ENCODE data around the gene CACNA1F.

CACNA1F gene

GRCh38 chrX:49227726-49228125 lies 5.4 kb downstream of the CACNA1F start:
- DNase-seq (ENCODE audit: low read depth) = no peak

GRCh38 chrX:49226946-49227345 lies 6.2 kb downstream of the CACNA1F start:
- DNase-seq (ENCODE audit: low read depth) = no peak

GRCh38 chrX:49225858-49226257 lies 7.3 kb downstream of the CACNA1F start:
- DNase-seq (ENCODE audit: low read depth) = no peak

GRCh38 chrX:49221868-49222267 lies 11.3 kb downstream of the CACNA1F start:
- no peak for DNase-seq (ENCODE audit: low read depth)

GRCh38 chrX:49220100-49220499 lies 13.0 kb downstream of the CACNA1F start:
- no peak for DNase-seq (ENCODE audit: low read depth)

- no peak for DNase-seq (ENCODE audit: low read depth)
These were observed 18.1 kb downstream of the CACNA1F start for GRCh38 chrX:49214996-49215526.

- no peak for DNase-seq (ENCODE audit: low read depth)
These were observed 18.7 kb downstream of the CACNA1F start for GRCh38 chrX:49214416-49214815.

GRCh38 chrX:49212861-49213260 lies 20.3 kb downstream of the CACNA1F start:
- DNase-seq (ENCODE audit: low read depth) = no peak

GRCh38 chrX:49212209-49212608 lies 20.9 kb downstream of the CACNA1F start:
- no peak for DNase-seq (ENCODE audit: low read depth)

GRCh38 chrX:49211074-49211473 lies 22.1 kb downstream of the CACNA1F start:
- DNase-seq (ENCODE audit: low read depth) = no peak

GRCh38 chrX:49210406-49210805 lies 22.7 kb downstream of the CACNA1F start:
- no peak for DNase-seq (ENCODE audit: low read depth)

- DNase-seq (ENCODE audit: low read depth) = no peak
These were observed 23.5 kb downstream of the CACNA1F start for GRCh38 chrX:49209434-49210251.

- no peak for DNase-seq (ENCODE audit: low read depth)
These were observed 24.7 kb downstream of the CACNA1F start for GRCh38 chrX:49208399-49208798.

- DNase-seq (ENCODE audit: low read depth) = no peak
These were observed 26.6 kb downstream of the CACNA1F start for GRCh38 chrX:49206543-49206942.

- no peak for DNase-seq (ENCODE audit: low read depth)
These were observed 27.7 kb downstream of the CACNA1F start for GRCh38 chrX:49205443-49205842.

GRCh38 chrX:49204709-49205108 lies 28.4 kb downstream of the CACNA1F start:
- no peak for DNase-seq (ENCODE audit: low read depth)

- no peak for DNase-seq (ENCODE audit: low read depth)
These were observed 29.1 kb downstream of the CACNA1F start for GRCh38 chrX:49204017-49204416.

GRCh38 chrX:49203536-49203935 lies 29.6 kb downstream of the CACNA1F start:
- no peak for DNase-seq (ENCODE audit: low read depth)

GRCh38 chrX:49202022-49202421 lies 31.1 kb downstream of the CACNA1F start:
- no peak for DNase-seq (ENCODE audit: low read depth)

- DNase-seq (ENCODE audit: low read depth) = peak; percentile 78
These were observed 33.0 kb downstream of the CACNA1F start, which contains the start of gene SYP for GRCh38 chrX:49199906-49200771. Gene SYP (minus strand): TSS chrX:49200193. CDS start chrX:49200186, 7 bp downstream.

- DNase-seq (ENCODE audit: low read depth) = no peak
These were observed 33.9 kb downstream of the CACNA1F start for GRCh38 chrX:49199315-49199595.

GRCh38 chrX:49198540-49199314 lies 34.4 kb downstream of the CACNA1F start:
- no peak for DNase-seq (ENCODE audit: low read depth)
